Erythroblast (primary cell): ENCODE measurements around the gene ATF7IP.

ENCODE experiments used
- GATA1 ChIP-seq: IDR thresholded peaks from 2 replicates; pipeline ENCODE4 v1.6.1; 2011; ENCODE audit warnings: low read depth, mild to moderate bottlenecking, control low read depth, low read length, moderate library complexity
- POLR2A ChIP-seq: IDR thresholded peaks from 2 replicates; pipeline ENCODE4 v1.6.1; 2011; ENCODE audit warnings: mild to moderate bottlenecking, low read length

- TF ChIP-seq POLR2A (no peak), GATA1 (no peak)
Observed at GRCh38 chr12:14369311-14369710, 3.8 kb downstream of the ATF7IP start.
